Measurements from ENCODE around the gene MDK. TPM values are rescaled to one million over a fixed set of nuclear protein-coding genes. Genes with fewer than 3 reads are reported as not detected.

The MDK gene
- total RNA-seq, 2 experiments from 2014 or later = 5.5 to 6.5 TPM

GRCh38 chr11:46363031-46363407 lies 18.4 kb upstream of the MDK start:
- Mint-ChIP-seq H3K4me3 (peak overlapping the region; percentile 35), H3K27me3 (no peaks in the 10 kb centered on the region), H3K4me1 (ENCODE audit: low read depth) (peaks cover 64% of the 10 kb centered on the region), H3K36me3 (ENCODE audit: low read depth) (peaks cover 30% of the 10 kb centered on the region), H3K9me3 (no peaks in the 10 kb centered on the region), H3K27ac (peak overlapping the region; percentile 91)
- Histone ChIP-seq H3K4me3 (ENCODE audit: low read length) (no peak overlapping the region), H3K9me3 (ENCODE audit: control insufficient read depth in 1 of 2, insufficient read depth in 1 of 2, low read length in 2 of 2) (no peaks in the 10 kb centered on the region), H3K36me3 (ENCODE audit: insufficient read depth, low read length) (peaks cover 46% of the 10 kb centered on the region), H3K27ac (ENCODE audit: low read depth in 1 of 2, low read length in 2 of 2) (peak overlapping the region; percentile 34 to 43), H3K4me1 (ENCODE audit: insufficient read depth, low read length) (peaks cover 76% of the 10 kb centered on the region), H3K27me3 (ENCODE audit: control insufficient read depth in 1 of 2, insufficient read depth in 2 of 2, low read length in 2 of 2) (no peaks in the 10 kb centered on the region)
- DNase-seq (peak in 2 of 14 experiments; percentile 52 to 67), ATAC-seq (ENCODE audit: poor library complexity) (no peak)
- CTCF ChIA-PET = interaction anchor here (3.4 to 4.7 kb wide), 2 partner anchors 11 kb away, joined by 32 to 40 read pairs; no protein-coding TSS in a partner anchor
- no peak for TF ChIP-seq CTCF (IDR thresholded peaks at IDR 0.05)
- POLR2A ChIA-PET = interaction anchor here (0.8 to 1.2 kb wide), 2 partner anchors 14 to 120 kb away, joined by 3 read pairs; no protein-coding TSS in a partner anchor
- intact Hi-C loops (cut with DNase I, micrococcal nuclease) = no loop called here

- H3K9me3 Mint-ChIP-seq = no peaks in the 10 kb centered on the region
- Histone ChIP-seq H3K27ac (ENCODE audit: low read depth in 1 of 2, low read length in 2 of 2) (peak overlapping the region in 1 of 2 donors; percentile 43), H3K9me3 (ENCODE audit: control insufficient read depth in 1 of 2, insufficient read depth in 1 of 2, low read length in 2 of 2) (no peaks in the 10 kb centered on the region), H3K4me1 (ENCODE audit: insufficient read depth, low read length) (peaks cover 76% of the 10 kb centered on the region), H3K27me3 (ENCODE audit: control insufficient read depth in 1 of 2, insufficient read depth in 2 of 2, low read length in 2 of 2) (no peaks in the 10 kb centered on the region), H3K4me3 (ENCODE audit: low read length) (no peak overlapping the region), H3K36me3 (ENCODE audit: insufficient read depth, low read length) (peaks cover 51% of the 10 kb centered on the region)
- intact Hi-C loops (cut with DNase I, micrococcal nuclease) = no loop called here
- peaks cover 33% of the 10 kb centered on the region for H3K36me3 Mint-ChIP-seq (ENCODE audit: low read depth)
- TF ChIP-seq CTCF (IDR thresholded peaks at IDR 0.05) = no peak
- H3K4me3 Mint-ChIP-seq = no peak overlapping the region
- peaks cover 65% of the 10 kb centered on the region for H3K4me1 Mint-ChIP-seq (ENCODE audit: low read depth)
- H3K27ac Mint-ChIP-seq = peak overlapping the region; percentile 59
- ATAC-seq (ENCODE audit: poor library complexity) (no peak), DNase-seq (no peak)
- POLR2A ChIA-PET = interaction anchor here (0.8 to 1.2 kb wide), 2 partner anchors 14 to 120 kb away, joined by 3 read pairs; no protein-coding TSS in a partner anchor
- CTCF ChIA-PET = interaction anchor here (4.7 kb wide), 1 partner anchor 12 kb away, joined by 32 read pairs; no protein-coding TSS in a partner anchor
- H3K27me3 Mint-ChIP-seq = no peaks in the 10 kb centered on the region
These were observed 17.9 kb upstream of the MDK start for GRCh38 chr11:46363455-46364005.

GRCh38 chr11:46364056-46364455 lies 17.4 kb upstream of the MDK start:
- intact Hi-C loops (cut with DNase I, micrococcal nuclease) = no loop called here
- ChIA-PET POLR2A (no interaction called here), CTCF (interaction anchor here (4.7 to 5.3 kb wide), 2 partner anchors 12 to 16 kb away, joined by 32 to 34 read pairs; partner anchors contain the start of gene DGKZ)
- Mint-ChIP-seq H3K9me3 (no peaks in the 10 kb centered on the region), H3K4me1 (ENCODE audit: low read depth) (peaks cover 67% of the 10 kb centered on the region), H3K27ac (peak overlapping the region; percentile 59), H3K27me3 (no peaks in the 10 kb centered on the region), H3K36me3 (ENCODE audit: low read depth) (peaks cover 38% of the 10 kb centered on the region), H3K4me3 (no peak overlapping the region)
- DNase-seq = no peak
- TF ChIP-seq CTCF (IDR thresholded peaks at IDR 0.05) = no peak
- H3K27ac ChIP-seq (ENCODE audit: low read depth in 1 of 2, low read length in 2 of 2) = peak overlapping the region in 1 of 2 donors; percentile 39
- H3K27me3 ChIP-seq (ENCODE audit: control insufficient read depth in 1 of 2, insufficient read depth in 2 of 2, low read length in 2 of 2) = no peaks in the 10 kb centered on the region
- no peaks in the 10 kb centered on the region for H3K9me3 ChIP-seq (ENCODE audit: control insufficient read depth in 1 of 2, insufficient read depth in 1 of 2, low read length in 2 of 2)
- no peak for ATAC-seq (ENCODE audit: poor library complexity)
- no peak overlapping the region for H3K4me3 ChIP-seq (ENCODE audit: low read length)
- H3K36me3 ChIP-seq (ENCODE audit: insufficient read depth, low read length) = peaks cover 57% of the 10 kb centered on the region
- peaks cover 75% of the 10 kb centered on the region for H3K4me1 ChIP-seq (ENCODE audit: insufficient read depth, low read length)

Data from CD4-positive, alpha-beta T cell (primary cell).